ENCODE results near the gene ACAN.

The ACAN gene

DNA sequence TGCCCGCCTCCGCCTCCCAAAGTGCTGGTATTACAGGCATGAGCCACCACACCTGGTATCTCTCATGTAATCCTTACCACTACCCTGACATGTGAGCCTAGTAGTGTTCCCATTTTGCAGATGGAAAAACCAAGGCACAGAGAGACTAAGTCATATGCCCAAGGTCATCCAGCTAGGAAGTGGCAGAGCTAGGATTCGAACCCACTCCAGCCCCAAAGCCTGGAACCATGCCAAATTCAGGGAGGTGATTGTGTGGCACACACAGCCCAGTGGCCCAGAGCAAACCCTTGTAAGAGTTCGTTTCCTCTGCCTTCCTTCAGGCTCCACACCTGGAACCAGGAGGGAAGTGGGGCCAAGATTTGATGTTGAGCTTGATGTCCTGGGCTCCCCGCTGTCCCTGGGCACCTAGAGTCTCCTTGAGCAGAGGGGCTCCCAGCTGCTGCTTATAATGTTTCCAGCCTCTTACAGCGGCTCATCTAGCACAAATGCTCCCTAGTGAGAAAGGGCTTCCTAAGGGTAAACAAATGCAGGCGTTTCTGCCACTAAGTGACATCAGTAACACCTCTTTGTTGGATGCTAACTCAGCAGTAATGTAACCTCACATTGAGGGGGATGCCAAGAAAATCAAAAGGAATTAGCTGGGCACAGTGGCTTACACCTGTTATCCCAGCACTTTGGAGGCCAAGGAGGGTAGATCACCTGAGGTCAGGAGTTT, 88.5 kb downstream of the ACAN start:
- no peak for DNase-seq (ENCODE audit: low read depth)
- no peak overlapping the region for H3K4me3 ChIP-seq (ENCODE audit: low read depth, low read length)
- TF ChIP-seq POLR2A (IDR thresholded peaks at IDR 0.05; ENCODE audit: extremely low read depth, insufficient read length) (no peak), MYC (IDR thresholded peaks at IDR 0.05; ENCODE audit: low read depth, low read length) (no peak)
- TF ChIP-seq, protein P1, sequence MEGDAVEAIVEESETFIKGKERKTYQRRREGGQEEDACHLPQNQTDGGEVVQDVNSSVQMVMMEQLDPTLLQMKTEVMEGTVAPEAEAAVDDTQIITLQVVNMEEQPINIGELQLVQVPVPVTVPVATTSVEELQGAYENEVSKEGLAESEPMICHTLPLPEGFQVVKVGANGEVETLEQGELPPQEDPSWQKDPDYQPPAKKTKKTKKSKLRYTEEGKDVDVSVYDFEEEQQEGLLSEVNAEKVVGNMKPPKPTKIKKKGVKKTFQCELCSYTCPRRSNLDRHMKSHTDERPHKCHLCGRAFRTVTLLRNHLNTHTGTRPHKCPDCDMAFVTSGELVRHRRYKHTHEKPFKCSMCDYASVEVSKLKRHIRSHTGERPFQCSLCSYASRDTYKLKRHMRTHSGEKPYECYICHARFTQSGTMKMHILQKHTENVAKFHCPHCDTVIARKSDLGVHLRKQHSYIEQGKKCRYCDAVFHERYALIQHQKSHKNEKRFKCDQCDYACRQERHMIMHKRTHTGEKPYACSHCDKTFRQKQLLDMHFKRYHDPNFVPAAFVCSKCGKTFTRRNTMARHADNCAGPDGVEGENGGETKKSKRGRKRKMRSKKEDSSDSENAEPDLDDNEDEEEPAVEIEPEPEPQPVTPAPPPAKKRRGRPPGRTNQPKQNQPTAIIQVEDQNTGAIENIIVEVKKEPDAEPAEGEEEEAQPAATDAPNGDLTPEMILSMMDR (IDR thresholded peaks at IDR 0.05; ENCODE audit: low read depth, low read length): no peak
- TF ChIP-seq, protein P2, sequence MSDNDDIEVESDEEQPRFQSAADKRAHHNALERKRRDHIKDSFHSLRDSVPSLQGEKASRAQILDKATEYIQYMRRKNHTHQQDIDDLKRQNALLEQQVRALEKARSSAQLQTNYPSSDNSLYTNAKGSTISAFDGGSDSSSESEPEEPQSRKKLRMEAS (IDR thresholded peaks at IDR 0.05; ENCODE audit: low read depth, low read length): no peak

DNA sequence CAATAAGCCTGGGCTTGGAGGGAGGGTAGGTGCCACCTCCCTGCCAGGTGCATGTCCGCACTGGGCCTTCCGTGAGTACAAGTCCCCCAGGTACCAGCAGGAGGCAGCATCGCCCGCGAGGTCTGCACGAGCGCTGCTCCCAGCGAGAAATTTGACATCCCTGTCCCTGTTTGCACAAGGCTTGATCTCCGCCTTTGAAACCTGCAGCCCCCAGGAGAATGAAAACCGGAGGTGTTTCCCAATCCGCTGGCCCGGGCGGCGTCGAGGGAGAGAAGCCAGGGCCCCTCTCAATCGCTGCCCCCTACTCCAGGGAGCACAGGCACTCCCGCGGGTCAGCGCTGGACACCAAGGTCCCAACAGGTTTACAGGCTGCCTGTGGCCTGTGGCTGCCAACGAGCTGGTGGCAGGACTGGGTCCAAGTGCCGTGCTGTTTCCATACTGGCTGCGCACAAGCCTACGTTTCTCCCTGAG, 91.1 kb downstream of the ACAN start:
- no peak for TF ChIP-seq MYC (IDR thresholded peaks at IDR 0.05; ENCODE audit: low read depth, low read length)
- TF ChIP-seq, protein P1 (IDR thresholded peaks at IDR 0.05; ENCODE audit: low read depth, low read length): peak; percentile 66
- TF ChIP-seq, protein P2 (IDR thresholded peaks at IDR 0.05; ENCODE audit: low read depth, low read length): no peak
- TF ChIP-seq POLR2A (IDR thresholded peaks at IDR 0.05; ENCODE audit: extremely low read depth, insufficient read length): no peak
- H3K4me3 ChIP-seq (ENCODE audit: low read depth, low read length): no peak overlapping the region
- DNase-seq (ENCODE audit: low read depth): peak; percentile 59

DNA sequence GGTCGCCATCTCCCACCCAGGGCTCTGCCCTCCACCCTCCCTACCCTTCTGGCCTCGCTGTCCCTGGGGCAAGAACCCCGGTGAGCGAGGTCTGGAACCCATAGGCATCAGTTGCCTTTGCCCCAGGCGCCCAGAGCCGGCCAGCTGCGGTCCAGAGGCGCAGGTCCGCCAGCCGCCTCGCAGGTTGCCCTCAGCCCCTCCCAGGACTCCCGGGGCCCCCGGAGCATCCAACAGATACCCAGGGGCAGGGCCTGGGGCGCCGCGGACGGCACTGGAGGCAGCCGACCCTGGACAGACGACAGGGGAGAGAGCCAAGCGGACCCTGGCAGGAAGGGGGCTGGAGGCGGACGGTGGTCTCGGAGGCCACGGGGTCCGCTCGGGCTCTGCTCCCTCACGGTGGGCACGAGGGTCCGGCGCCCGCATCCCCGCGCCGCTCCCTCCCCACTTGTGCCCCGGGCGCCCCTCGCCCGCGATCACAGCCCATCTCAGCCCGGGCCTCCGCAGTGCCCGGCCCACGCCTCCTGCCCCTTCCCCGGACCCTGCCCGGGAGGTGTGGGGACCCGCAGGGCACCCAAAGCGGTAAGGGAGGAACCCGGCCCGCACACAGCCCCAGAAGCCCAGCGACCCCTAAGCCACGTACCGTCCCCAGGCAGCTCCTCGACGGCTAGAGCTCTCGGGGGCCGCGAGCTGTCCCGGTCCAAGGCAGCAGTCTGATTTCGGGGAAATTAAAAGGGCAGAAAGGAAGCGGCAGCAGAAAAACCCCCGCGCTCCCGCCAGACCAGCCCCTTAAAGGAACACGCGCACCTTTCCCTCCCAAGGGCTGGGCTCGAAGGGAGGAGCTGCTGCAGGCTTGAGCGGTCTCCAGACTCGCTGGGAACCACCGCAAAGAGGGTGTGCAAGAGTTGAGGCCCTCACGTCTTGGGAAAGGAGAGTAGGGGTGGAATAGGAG, 91.9 kb downstream of the ACAN start, which contains the start of gene HAPLN3:
HAPLN3 (minus strand) TSS at position 726 of the 949 bp plus-strand sequence. CDS start 8,246 bp downstream, outside the sequence.
- no peak within 1 kb of the TSS for H3K4me3 ChIP-seq (ENCODE audit: low read depth, low read length)
- TF ChIP-seq POLR2A (IDR thresholded peaks at IDR 0.05; ENCODE audit: extremely low read depth, insufficient read length) (no peak), MYC (IDR thresholded peaks at IDR 0.05; ENCODE audit: low read depth, low read length) (no peak)
- TF ChIP-seq, protein P2 (IDR thresholded peaks at IDR 0.05; ENCODE audit: low read depth, low read length): no peak
- TF ChIP-seq, protein P1 (IDR thresholded peaks at IDR 0.05; ENCODE audit: low read depth, low read length): no peak
- DNase-seq (ENCODE audit: low read depth): peak; percentile 42

DNA sequence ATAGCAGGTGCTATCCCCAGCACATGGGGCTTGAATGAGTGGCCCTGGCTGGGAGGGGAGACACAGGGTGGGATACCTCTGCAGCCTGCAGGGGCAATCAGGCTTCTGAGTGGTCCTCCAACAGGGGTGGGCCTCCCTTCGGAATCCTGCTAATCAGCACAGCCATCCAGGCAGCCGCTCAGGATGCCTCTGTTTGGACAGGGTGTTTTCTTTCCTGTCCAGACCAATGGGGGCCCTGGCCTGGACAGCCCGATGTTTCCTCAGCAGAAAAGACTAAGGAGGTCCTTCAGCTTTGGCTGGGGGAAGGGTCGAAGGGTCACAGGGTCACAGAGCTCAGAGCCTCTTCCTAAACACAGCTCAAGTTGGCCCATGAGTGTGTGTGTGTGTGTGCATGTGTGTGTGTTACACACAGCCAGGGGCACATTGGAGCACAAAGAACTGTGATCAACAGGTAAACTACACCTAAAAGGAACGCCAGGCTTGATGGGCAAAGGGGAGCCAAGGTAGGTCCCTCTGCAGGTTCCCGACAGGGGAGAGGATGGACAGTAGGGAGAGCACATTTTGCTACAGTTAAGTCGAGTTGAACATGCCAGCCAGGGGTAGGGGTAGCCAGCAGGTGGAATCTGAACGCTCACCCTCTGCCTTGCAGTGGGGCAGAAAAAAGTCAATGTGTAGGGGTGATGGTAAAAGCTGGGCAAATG, 93.2 kb downstream of the ACAN start:
- no peak overlapping the region for H3K4me3 ChIP-seq (ENCODE audit: low read depth, low read length)
- no peak for DNase-seq (ENCODE audit: low read depth)
- no peak for TF ChIP-seq MYC (IDR thresholded peaks at IDR 0.05; ENCODE audit: low read depth, low read length)
- TF ChIP-seq, protein P1 (IDR thresholded peaks at IDR 0.05; ENCODE audit: low read depth, low read length): no peak
- TF ChIP-seq, protein P2 (IDR thresholded peaks at IDR 0.05; ENCODE audit: low read depth, low read length): no peak
- no peak for TF ChIP-seq POLR2A (IDR thresholded peaks at IDR 0.05; ENCODE audit: extremely low read depth, insufficient read length)

DNA sequence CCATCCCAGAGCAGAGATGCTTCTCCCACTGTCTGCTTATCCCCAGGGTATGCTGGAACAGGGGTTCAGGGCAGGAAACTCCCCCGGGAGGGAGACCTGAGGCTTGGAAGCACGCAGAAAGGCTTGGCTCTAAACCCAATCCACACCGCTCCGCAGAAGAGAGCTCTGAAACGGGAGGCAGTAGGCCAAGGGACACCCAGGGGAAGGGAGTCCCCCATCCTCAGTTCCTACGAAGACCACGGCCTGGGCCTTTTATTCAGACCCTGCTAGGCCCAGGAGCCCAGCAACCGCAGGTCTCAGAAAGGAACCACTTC, 93.9 kb downstream of the ACAN start:
- H3K4me3 ChIP-seq (ENCODE audit: low read depth, low read length): no peak overlapping the region
- DNase-seq (ENCODE audit: low read depth): no peak
- TF ChIP-seq, protein P2 (IDR thresholded peaks at IDR 0.05; ENCODE audit: low read depth, low read length): no peak
- TF ChIP-seq, protein P1 (IDR thresholded peaks at IDR 0.05; ENCODE audit: low read depth, low read length): no peak
- TF ChIP-seq MYC (IDR thresholded peaks at IDR 0.05; ENCODE audit: low read depth, low read length): no peak
- no peak for TF ChIP-seq POLR2A (IDR thresholded peaks at IDR 0.05; ENCODE audit: extremely low read depth, insufficient read length)
